ENCODE measurements around the gene CBLC.

The CBLC gene

DNA sequence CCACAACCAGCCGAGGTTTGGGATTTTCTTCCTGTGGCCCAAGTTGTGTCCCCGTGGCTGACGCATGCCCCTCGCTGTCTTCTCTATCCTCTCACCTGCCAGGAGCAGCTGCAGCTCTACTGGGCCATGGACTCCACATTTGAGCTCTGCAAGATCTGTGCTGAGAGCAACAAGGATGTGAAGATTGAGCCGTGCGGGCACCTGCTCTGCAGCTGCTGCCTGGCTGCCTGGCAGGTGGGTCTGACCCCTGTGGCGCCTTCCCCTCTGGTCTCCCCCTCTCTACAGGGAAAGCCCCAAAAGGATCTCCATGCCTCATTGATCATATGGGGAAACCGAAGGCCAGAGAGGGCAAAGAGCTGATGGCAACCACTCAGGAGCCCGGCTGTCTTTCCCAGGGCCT lies 14.6 kb downstream of the CBLC start:
- Histone ChIP-seq H3K9ac (no peak overlapping the region), H3K4me3 (ENCODE audit: low read depth, low read length) (no peak overlapping the region), H3K79me2 (no peaks in the 10 kb centered on the region), H3K9me3 (ENCODE audit: control insufficient read depth, low read length) (no peaks in the 10 kb centered on the region), H3K4me1 (no peaks in the 10 kb centered on the region), H3K36me3 (ENCODE audit: control insufficient read depth, insufficient read depth, low read length) (no peaks in the 10 kb centered on the region), H3K27ac (no peak overlapping the region), H3K27me3 (ENCODE audit: control insufficient read depth, insufficient read depth, low read length) (no peaks in the 10 kb centered on the region), H3K4me2 (ENCODE audit: low read length) (no peak overlapping the region), H2AFZ (no peak overlapping the region)
- TF ChIP-seq, protein P1, sequence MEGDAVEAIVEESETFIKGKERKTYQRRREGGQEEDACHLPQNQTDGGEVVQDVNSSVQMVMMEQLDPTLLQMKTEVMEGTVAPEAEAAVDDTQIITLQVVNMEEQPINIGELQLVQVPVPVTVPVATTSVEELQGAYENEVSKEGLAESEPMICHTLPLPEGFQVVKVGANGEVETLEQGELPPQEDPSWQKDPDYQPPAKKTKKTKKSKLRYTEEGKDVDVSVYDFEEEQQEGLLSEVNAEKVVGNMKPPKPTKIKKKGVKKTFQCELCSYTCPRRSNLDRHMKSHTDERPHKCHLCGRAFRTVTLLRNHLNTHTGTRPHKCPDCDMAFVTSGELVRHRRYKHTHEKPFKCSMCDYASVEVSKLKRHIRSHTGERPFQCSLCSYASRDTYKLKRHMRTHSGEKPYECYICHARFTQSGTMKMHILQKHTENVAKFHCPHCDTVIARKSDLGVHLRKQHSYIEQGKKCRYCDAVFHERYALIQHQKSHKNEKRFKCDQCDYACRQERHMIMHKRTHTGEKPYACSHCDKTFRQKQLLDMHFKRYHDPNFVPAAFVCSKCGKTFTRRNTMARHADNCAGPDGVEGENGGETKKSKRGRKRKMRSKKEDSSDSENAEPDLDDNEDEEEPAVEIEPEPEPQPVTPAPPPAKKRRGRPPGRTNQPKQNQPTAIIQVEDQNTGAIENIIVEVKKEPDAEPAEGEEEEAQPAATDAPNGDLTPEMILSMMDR (IDR thresholded peaks at IDR 0.05): no peak

DNA sequence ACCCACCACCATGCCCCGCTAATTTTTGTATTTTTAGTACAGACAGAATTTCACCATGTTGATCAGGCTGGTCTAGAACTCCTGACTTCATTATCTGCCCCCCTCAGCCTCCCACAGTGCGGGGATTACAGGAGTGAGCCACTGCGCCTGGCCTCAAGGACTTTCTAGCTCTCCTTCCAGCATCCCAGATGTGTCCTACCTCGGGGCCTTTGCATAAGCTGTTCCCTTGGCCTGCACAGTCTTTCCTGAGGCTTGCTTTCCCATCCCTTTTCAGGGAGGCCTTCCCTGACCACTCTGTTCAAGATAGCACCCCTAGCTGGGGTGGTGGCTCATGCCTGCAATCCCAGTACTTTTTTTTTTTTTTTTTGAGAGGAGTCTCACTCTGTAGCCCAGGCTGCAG lies 16.9 kb downstream of the CBLC start:
- H3K79me2 ChIP-seq: no peaks in the 10 kb centered on the region
- no peaks in the 10 kb centered on the region for H3K9me3 ChIP-seq (ENCODE audit: control insufficient read depth, low read length)
- no peak overlapping the region for H3K4me3 ChIP-seq (ENCODE audit: low read depth, low read length)
- no peak overlapping the region for H3K4me2 ChIP-seq (ENCODE audit: low read length)
- TF ChIP-seq, protein P1 (IDR thresholded peaks at IDR 0.05): no peak
- no peak overlapping the region for H2AFZ ChIP-seq
- no peaks in the 10 kb centered on the region for H3K36me3 ChIP-seq (ENCODE audit: control insufficient read depth, insufficient read depth, low read length)
- H3K9ac ChIP-seq: no peak overlapping the region
- no peaks in the 10 kb centered on the region for H3K4me1 ChIP-seq
- no peaks in the 10 kb centered on the region for H3K27me3 ChIP-seq (ENCODE audit: control insufficient read depth, insufficient read depth, low read length)
- H3K27ac ChIP-seq: no peak overlapping the region

DNA sequence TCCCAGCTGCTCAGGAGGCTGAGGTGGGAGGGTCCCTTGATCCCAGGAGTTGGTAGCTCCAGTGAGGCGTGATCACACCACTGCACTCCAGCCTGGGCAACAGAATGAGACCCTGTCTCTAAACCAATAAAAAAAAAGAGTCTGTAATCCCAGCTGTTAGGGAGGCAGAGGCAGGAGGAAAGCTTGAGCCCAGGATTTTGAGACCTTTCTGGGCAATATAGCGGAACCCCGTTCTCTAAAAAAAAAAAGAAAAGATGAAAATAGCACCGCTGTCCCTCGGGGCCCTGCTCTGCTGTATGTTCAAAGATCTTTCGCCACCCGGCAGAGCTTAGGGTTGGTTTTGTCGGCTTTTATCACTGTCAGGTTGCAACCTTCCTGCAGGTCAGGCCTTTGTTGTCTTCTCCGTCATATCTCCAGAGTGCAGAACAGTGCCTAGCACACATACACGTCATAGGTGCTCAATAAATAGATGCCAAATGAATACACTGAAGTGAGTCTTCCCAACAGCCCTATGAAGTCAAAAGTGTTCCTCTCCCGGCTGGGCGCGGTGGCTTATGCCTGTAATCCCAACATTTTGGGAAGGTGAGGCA lies 17.8 kb downstream of the CBLC start:
- Histone ChIP-seq H3K27me3 (ENCODE audit: control insufficient read depth, insufficient read depth, low read length) (no peaks in the 10 kb centered on the region), H3K36me3 (ENCODE audit: control insufficient read depth, insufficient read depth, low read length) (no peaks in the 10 kb centered on the region), H2AFZ (no peak overlapping the region), H3K79me2 (no peaks in the 10 kb centered on the region), H3K9me3 (ENCODE audit: control insufficient read depth, low read length) (no peaks in the 10 kb centered on the region), H3K4me1 (no peaks in the 10 kb centered on the region), H3K9ac (no peak overlapping the region), H3K27ac (no peak overlapping the region), H3K4me3 (ENCODE audit: low read depth, low read length) (no peak overlapping the region), H3K4me2 (ENCODE audit: low read length) (no peak overlapping the region)
- TF ChIP-seq, protein P1 (IDR thresholded peaks at IDR 0.05): no peak

DNA sequence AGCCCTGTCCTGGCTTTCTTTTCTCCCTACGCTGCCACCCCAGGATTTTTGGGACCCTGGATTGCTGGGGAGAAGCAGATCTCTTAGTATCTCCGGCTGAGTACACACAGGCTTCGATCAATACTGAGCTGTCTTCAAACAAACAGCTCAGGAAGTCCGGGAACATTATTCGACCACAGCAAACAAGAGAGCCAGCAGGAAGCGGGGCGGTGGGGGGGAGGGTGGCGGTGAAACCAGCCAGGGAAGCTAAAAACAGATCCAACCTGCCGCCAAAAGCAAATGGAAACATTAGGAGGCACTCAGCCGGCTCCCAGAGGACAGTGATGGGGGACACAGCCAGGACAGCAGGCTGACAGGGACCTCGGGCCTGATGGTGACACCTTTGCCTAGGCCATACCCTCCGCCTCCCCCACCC lies 19.0 kb downstream of the CBLC start:
- no peaks in the 10 kb centered on the region for H3K27me3 ChIP-seq (ENCODE audit: control insufficient read depth, insufficient read depth, low read length)
- H3K4me1 ChIP-seq: no peaks in the 10 kb centered on the region
- H3K4me2 ChIP-seq (ENCODE audit: low read length): no peak overlapping the region
- peak overlapping the region; percentile 22 for H3K27ac ChIP-seq
- no peaks in the 10 kb centered on the region for H3K79me2 ChIP-seq
- H2AFZ ChIP-seq: peak overlapping the region; percentile 33
- H3K4me3 ChIP-seq (ENCODE audit: low read depth, low read length): no peak overlapping the region
- H3K9ac ChIP-seq: no peak overlapping the region
- TF ChIP-seq, protein P1 (IDR thresholded peaks at IDR 0.05): no peak
- no peaks in the 10 kb centered on the region for H3K9me3 ChIP-seq (ENCODE audit: control insufficient read depth, low read length)
- H3K36me3 ChIP-seq (ENCODE audit: control insufficient read depth, insufficient read depth, low read length): no peaks in the 10 kb centered on the region

DNA sequence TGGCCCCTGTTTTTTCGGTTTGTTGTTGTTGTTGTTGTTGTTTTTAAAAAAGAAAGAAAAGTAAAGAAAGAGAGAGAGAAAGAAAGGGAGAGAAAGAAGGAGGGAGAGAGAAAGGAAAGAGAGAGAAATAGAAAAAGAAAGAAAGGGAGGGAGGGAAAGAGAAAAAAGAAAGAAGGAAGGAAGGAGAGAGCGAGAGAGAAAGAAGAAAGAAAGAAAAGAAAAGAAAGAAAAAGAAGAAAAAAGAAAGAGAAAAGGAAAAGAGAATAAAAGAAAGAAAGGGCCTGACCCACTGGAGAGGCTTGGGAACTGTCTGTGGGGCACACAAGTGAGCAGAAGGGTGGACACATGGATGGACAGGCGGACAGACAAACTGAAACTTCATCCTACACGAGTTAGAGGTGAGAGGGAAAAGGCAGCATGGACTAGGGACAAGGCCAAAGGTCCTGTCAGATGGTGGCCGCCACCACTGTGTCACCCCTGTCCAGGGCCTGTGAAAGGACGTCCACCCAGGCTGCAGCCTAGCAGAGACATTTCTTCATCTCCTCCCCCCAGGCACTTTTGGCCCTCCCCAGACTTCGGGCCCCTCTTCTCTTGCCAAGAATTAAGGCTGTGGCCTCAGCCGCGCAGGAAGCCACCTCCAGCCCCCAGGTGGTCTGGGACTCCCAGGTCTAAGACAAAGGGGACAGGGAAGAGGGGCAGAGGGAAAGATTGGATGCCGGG lies 22.1 kb downstream of the CBLC start:
- Histone ChIP-seq H2AFZ (no peak overlapping the region), H3K4me2 (ENCODE audit: low read length) (no peak overlapping the region), H3K36me3 (ENCODE audit: control insufficient read depth, insufficient read depth, low read length) (no peaks in the 10 kb centered on the region), H3K9ac (no peak overlapping the region), H3K27ac (no peak overlapping the region), H3K4me3 (ENCODE audit: low read depth, low read length) (no peak overlapping the region), H3K79me2 (no peaks in the 10 kb centered on the region), H3K9me3 (ENCODE audit: control insufficient read depth, low read length) (no peaks in the 10 kb centered on the region), H3K27me3 (ENCODE audit: control insufficient read depth, insufficient read depth, low read length) (no peaks in the 10 kb centered on the region), H3K4me1 (no peaks in the 10 kb centered on the region)
- TF ChIP-seq, protein P1 (IDR thresholded peaks at IDR 0.05): no peak

Data from parathyroid adenoma (tissue), 2 donors.